ENCODE data around the gene CPSF3.
"Not testable (repeated sequence)": the region's sequence is repeated elsewhere in the genome, so short reads cannot be mapped to it uniquely, and the experiment has no call there.

The CPSF3 gene

GRCh38 chr2:9472511-9472910 is 49.1 kb downstream of the CPSF3 start:
- DNase-seq: no peak

- DNase-seq: peak in 1 of 2 donors; percentile 36
These were observed 50.0 kb downstream of the CPSF3 start for GRCh38 chr2:9473308-9473984.

GRCh38 chr2:9473985-9474360 is 50.5 kb downstream of the CPSF3 start:
- DNase-seq: peak; percentile 71 to 79

GRCh38 chr2:9474361-9475057 is 51.1 kb downstream of the CPSF3 start, which contains the start of gene IAH1:
TSS of gene IAH1 (plus strand) at chr2:9474551. CDS start at chr2:9474567, 16 bp downstream.
- peak; percentile 71 to 84 for DNase-seq

- DNase-seq: no peak
These were observed 54.5 kb downstream of the CPSF3 start for GRCh38 chr2:9477914-9478313.

GRCh38 chr2:9478526-9478925 is 55.1 kb downstream of the CPSF3 start:
- no peak for DNase-seq

- no peak for DNase-seq
These were observed 56.7 kb downstream of the CPSF3 start for GRCh38 chr2:9480157-9480556.

GRCh38 chr2:9483107-9483506 is 59.7 kb downstream of the CPSF3 start:
- no peak for DNase-seq

GRCh38 chr2:9484533-9484932 is 61.1 kb downstream of the CPSF3 start:
- no peak for DNase-seq

- DNase-seq: no peak
These were observed 65.4 kb downstream of the CPSF3 start for GRCh38 chr2:9488583-9489547.

GRCh38 chr2:9490789-9491188 is 67.3 kb downstream of the CPSF3 start:
- DNase-seq: no peak

- no peak for DNase-seq
These were observed 69.5 kb downstream of the CPSF3 start for GRCh38 chr2:9492927-9493326.

GRCh38 chr2:9493478-9493877 is 70.0 kb downstream of the CPSF3 start:
- DNase-seq: no peak

- no peak for DNase-seq
These were observed 70.6 kb downstream of the CPSF3 start for GRCh38 chr2:9494081-9494480.

GRCh38 chr2:9497017-9497416 is 73.6 kb downstream of the CPSF3 start:
- DNase-seq: no peak

- no peak for DNase-seq
These were observed 74.8 kb downstream of the CPSF3 start for GRCh38 chr2:9498210-9498609.

GRCh38 chr2:9508931-9509330 is 85.5 kb downstream of the CPSF3 start:
- DNase-seq: no peak

- DNase-seq: not testable (repeated sequence)
These were observed 90.5 kb downstream of the CPSF3 start for GRCh38 chr2:9513946-9514345.

- DNase-seq: no peak
These were observed 93.8 kb downstream of the CPSF3 start for GRCh38 chr2:9517118-9517782.

GRCh38 chr2:9518163-9518562 is 94.7 kb downstream of the CPSF3 start:
- no peak for DNase-seq

- no peak for DNase-seq
These were observed 95.3 kb downstream of the CPSF3 start for GRCh38 chr2:9518780-9519179.

- no peak for DNase-seq
These were observed 95.8 kb downstream of the CPSF3 start for GRCh38 chr2:9519250-9519649.

Data from CD4-positive, alpha-beta T cell treated with Interferon alpha-2 for 1 hour (primary cell).